Loucy (cell line): Measurements from ENCODE around the gene OR51B2.
"Not testable (repeated sequence)": the region's sequence is repeated elsewhere in the genome, so short reads cannot be mapped to it uniquely, and the experiment has no call there.

Experiments
- H2AFZ ChIP-seq: fragments of 200-600 bp; sonication (generic); 2 replicates; pipeline ENCODE4 v1.6.0; 2016; ENCODE audit warnings: antibody characterized with exemption, mild to moderate bottlenecking, low read length, moderate library complexity
- H3F3A ChIP-seq: fragments of 200-600 bp; 2 replicates; pipeline ENCODE4 v1.6.0; 2016; ENCODE audit warnings: antibody characterized with exemption, low read depth, mild to moderate bottlenecking
- H3K27me3 ChIP-seq: fragments of 200-600 bp; sonication (generic); 2 replicates; pipeline ENCODE4 v1.6.1; 2014; ENCODE audit warnings: low read length, mild to moderate bottlenecking; ENCODE audit not compliant: insufficient read depth, poor library complexity, severe bottlenecking
- H3K36me3 ChIP-seq: fragments of 200-600 bp; sonication (generic); 2 replicates; pipeline ENCODE4 v1.6.1; 2016; ENCODE audit warnings: low read length; ENCODE audit not compliant: insufficient read depth
- H3K4me1 ChIP-seq: fragments of 200-600 bp; sonication (generic); 2 replicates; pipeline ENCODE4 v1.5.1; 2014; ENCODE audit warnings: low read length, mild to moderate bottlenecking; ENCODE audit not compliant: insufficient read depth, poor library complexity, severe bottlenecking
- H3K4me2 ChIP-seq: fragments of 200-600 bp; sonication (generic); 2 replicates; pipeline ENCODE4 v1.6.0; 2014; ENCODE audit warnings: antibody characterized with exemption, low read length, low read depth, mild to moderate bottlenecking; ENCODE audit not compliant: poor library complexity, severe bottlenecking
- H3K4me3 ChIP-seq: fragments of 200-600 bp; sonication (generic); 2 replicates; pipeline ENCODE4 v1.5.1; 2014; ENCODE audit warnings: low read length, mild to moderate bottlenecking, mixed read lengths; ENCODE audit not compliant: poor library complexity, severe bottlenecking
- H3K79me2 ChIP-seq: fragments of 200-600 bp; sonication (generic); 2 replicates; pipeline ENCODE4 v1.6.1; 2014; ENCODE audit warnings: low read length; ENCODE audit not compliant: insufficient read depth
- H3K9ac ChIP-seq: fragments of 200-600 bp; sonication (generic); 2 replicates; pipeline ENCODE4 v1.6.0; 2014; ENCODE audit warnings: mild to moderate bottlenecking, low read depth, low read length, moderate library complexity; ENCODE audit not compliant: poor library complexity, severe bottlenecking
- H3K9me2 ChIP-seq: fragments of 200-600 bp; sonication (generic); replicated peaks from 2 replicates; pipeline ENCODE4 v1.6.1; 2016; ENCODE audit warnings: low read depth, low read length, mixed read lengths
- H3K9me3 ChIP-seq: fragments of 200-600 bp; sonication (generic); 2 replicates; pipeline ENCODE4 v1.6.1; 2014; ENCODE audit warnings: mild to moderate bottlenecking, antibody characterized with exemption, low read length, low read depth; ENCODE audit not compliant: insufficient read depth
- H4K20me1 ChIP-seq: fragments of 200-600 bp; sonication (generic); 2 replicates; pipeline ENCODE4 v1.6.0; 2014; ENCODE audit warnings: antibody characterized with exemption, low read length, mild to moderate bottlenecking; ENCODE audit not compliant: insufficient read depth, poor library complexity, severe bottlenecking
- CTCF ChIP-seq: fragments of 200-600 bp; sonication (generic); conservative IDR thresholded peaks from 2 replicates; pipeline ENCODE4 v1.5.1; 2014; ENCODE audit warnings: mild to moderate bottlenecking, antibody characterized with exemption, low read length
- EZH2phosphoT487 ChIP-seq: fragments of 200-600 bp; IDR thresholded peaks from 2 replicates; pipeline ENCODE4 v1.6.1; 2018; ENCODE audit warnings: antibody characterized with exemption, mild to moderate bottlenecking, moderate library complexity, borderline replicate concordance

Gene OR51B2

DNA sequence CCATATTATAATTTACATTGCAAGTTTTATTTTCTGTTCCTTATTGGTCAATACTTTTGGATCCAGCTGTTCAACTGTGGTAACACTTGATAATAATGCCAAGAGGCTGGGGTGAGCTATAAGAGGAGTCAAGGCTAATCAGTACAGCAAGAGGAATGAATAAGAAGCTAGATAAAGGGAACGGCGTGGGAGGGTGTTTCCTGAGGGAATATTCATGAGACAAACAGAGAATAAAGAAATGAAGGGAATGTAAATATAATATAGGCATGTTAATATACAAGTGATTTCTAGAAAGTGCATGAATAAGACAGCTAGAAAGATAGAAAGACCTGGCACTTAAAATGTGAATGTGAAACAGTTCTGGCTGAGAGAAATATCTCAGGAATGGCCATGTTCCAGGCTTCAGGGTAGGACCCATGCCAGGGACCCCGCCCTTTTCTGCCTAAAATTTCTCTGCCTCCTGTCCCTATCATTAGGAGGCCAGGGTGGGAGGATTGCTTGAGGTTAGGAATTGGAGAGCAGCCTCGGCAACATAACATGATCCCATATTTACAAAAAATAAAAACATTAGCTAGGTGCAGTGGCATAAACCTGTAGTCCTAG is 26.3 kb downstream of the OR51B2 start:
- Histone ChIP-seq H3K4me3 (no peak overlapping the region), H3K36me3 (no peaks in the 10 kb centered on the region), H3K4me2 (no peak overlapping the region), H3F3A (no peaks in the 10 kb centered on the region), H3K9ac (no peak overlapping the region), H2AFZ (no peak overlapping the region), H3K4me1 (no peaks in the 10 kb centered on the region), H3K27me3 (no peaks in the 10 kb centered on the region), H3K79me2 (no peaks in the 10 kb centered on the region), H3K9me2 (no peaks in the 10 kb centered on the region), H3K9me3 (no peaks in the 10 kb centered on the region), H4K20me1 (no peaks in the 10 kb centered on the region)
- TF ChIP-seq CTCF (no peak), EZH2phosphoT487 (no peak)

- not testable (repeated sequence) for H3K4me1 ChIP-seq, H3F3A ChIP-seq, H3K9me3 ChIP-seq, H3K9me2 ChIP-seq, H3K4me3 ChIP-seq, H3K27me3 ChIP-seq, H3K79me2 ChIP-seq, H4K20me1 ChIP-seq, H3K36me3 ChIP-seq, H3K9ac ChIP-seq, H3K4me2 ChIP-seq, H2AFZ ChIP-seq
Measured at GRCh38 chr11:5294342-5294995, 29.6 kb downstream of the OR51B2 start.

DNA sequence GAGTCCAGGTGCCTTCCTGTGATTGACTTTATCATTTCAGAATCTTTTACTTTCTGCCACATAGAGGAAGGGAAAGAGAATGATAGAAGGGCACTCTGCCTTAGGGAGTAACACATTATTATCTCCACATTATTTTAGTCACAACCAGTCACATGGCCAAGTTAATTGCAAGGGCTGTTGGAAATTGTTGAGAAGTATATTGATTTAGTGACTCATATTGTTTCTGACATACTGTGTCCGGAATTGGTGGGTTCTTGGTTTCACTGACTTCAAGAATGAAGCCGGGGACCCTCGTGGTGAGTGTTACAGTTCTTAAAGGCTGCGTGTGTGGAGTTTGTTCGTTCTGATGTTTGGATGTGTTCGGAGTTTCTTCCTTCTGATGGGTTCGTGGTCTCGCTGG is 31.1 kb downstream of the OR51B2 start:
- Histone ChIP-seq H3K36me3 (no peaks in the 10 kb centered on the region), H3K9me2 (no peaks in the 10 kb centered on the region), H3K4me1 (no peaks in the 10 kb centered on the region), H3F3A (no peaks in the 10 kb centered on the region), H3K27me3 (no peaks in the 10 kb centered on the region), H3K4me3 (no peak overlapping the region), H3K9me3 (no peaks in the 10 kb centered on the region), H4K20me1 (no peaks in the 10 kb centered on the region), H2AFZ (no peak overlapping the region), H3K79me2 (no peaks in the 10 kb centered on the region), H3K4me2 (no peak overlapping the region), H3K9ac (no peak overlapping the region)
- no peak for TF ChIP-seq EZH2phosphoT487
- no peak for TF ChIP-seq CTCF
